Stimulated activated CD8-positive, alpha-beta memory T cell treated with anti-CD3 and anti-CD28 coated beads, Interleukin-4, amount 100 ng/mL, for 1 hour (primary cell): ENCODE results near the gene RTN4RL1.

Experiments used
- DNase-seq, 2 donors: peaks; one replicate each; pipeline ENCODE4 v3.0.0-alpha.2; 2020; ENCODE audit warnings: low read depth in 2 of 2, low spot score in 1 of 2

Gene RTN4RL1

DNA sequence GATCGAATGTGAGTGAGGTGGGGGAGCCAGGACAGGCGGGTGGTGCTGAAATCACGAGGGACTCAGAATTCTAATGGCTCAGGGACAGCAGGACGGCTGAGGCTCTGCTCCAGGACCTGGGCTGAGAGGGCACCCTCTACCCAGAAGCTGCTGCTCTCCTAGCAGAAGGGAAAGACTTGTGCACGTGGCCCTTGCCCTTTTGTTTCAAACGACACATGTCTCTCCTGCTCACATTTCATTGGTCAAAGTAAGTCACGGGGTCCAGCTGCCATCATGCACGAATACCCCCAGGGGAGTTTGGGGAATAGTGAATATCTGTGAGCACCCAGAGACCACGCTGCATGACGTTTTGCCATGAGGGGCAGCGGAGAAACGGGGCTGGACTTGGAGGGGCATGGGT lies 73.2 kb downstream of the RTN4RL1 start:
- no peak for DNase-seq

DNA sequence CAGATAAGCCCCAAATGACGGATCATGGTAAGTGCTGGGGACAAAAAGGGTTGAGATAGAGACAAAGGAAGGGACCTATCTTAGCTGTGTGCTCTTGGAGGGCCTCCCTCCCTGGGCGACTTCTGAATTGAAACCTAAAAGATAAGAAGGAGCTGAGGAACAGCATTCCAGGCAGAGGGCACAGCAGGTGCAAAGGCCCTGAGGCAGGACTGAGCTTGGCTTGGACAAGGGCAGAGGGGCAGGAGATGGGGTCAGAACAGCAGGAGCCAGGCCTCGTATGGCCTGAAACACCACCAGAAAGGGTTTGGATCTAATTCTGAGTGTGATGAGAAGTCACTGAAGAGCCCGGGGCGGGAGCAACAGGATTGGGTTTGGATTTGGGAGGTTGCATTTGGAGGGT lies 75.4 kb downstream of the RTN4RL1 start:
- DNase-seq = no peak

DNA sequence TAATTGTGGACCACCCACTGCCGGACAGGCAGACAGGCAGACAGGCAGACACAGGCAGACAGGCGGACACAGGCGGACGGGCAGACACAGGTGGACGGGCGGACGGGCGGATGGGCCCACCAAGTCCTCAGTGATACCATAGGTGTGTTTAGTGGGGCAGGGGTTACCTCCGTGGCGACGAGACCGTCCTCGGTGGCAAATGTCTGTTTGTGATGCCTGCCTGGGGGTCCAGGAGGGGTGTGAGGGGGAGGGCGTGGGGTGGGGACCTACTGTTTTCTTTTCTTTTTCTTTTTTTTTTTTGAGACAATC lies 76.7 kb downstream of the RTN4RL1 start:
- no peak for DNase-seq

DNA sequence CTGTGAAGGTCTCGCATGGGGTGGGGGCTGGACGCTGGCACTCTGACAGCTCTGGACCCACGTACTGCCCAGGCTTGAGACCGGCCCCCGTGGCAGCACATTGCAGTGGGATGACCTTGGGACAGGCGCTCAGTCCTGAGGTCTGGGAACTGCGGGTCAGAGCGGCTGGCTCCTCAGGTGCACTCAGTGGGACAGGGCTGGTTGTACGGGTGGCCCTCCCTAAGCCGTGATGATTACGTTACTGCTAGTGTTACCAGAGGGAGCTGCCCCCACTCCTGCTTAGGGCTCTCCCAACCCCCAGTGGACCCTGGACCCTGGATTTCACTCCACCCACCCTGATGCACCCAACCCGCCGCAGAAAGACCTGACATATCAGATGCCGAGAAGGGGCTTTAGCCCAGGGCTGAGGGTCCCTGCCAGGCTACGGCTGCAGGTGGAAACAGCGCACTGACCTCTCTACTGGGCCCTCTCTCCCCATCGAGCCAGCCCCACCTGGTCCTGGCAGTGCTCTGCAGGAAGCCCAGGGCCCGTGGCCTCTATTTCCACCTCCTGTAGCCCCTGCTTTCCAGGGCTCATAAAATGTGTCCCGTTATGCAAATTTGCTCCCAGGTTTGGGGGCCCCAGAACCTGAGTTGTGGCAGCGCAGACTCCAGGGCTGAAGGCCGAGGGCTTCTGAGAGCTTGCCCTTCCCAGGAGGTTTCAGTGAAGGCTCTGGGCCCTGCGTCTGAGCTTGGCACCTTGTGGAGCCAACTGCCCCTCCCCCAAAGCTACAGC lies 77.2 kb downstream of the RTN4RL1 start:
- DNase-seq = no peak

DNA sequence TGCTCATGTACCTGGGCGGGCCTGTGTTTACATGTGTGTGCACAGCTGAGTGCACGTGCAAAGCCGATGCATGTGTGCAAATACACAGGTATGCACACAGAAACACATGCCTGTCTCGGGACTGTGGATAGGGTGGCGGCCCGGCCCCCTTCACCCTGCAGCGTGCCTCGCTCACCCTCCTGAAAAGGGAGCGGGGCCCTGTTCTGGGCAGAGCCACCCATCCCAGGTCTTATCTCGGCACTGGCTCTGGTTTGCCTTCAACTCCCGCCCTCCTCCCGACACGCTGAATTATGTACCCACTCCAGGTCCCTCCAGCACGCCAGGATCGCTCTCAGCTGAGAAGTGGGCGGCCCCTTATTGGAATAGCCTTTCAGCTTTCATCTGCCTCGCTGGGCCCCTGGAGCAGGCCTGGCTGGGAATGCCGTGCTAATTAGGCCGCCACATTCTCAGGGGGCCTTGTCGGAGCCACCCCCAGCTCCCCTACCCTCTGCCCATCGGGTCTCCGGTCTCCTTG lies 77.8 kb downstream of the RTN4RL1 start:
- no peak for DNase-seq

DNA sequence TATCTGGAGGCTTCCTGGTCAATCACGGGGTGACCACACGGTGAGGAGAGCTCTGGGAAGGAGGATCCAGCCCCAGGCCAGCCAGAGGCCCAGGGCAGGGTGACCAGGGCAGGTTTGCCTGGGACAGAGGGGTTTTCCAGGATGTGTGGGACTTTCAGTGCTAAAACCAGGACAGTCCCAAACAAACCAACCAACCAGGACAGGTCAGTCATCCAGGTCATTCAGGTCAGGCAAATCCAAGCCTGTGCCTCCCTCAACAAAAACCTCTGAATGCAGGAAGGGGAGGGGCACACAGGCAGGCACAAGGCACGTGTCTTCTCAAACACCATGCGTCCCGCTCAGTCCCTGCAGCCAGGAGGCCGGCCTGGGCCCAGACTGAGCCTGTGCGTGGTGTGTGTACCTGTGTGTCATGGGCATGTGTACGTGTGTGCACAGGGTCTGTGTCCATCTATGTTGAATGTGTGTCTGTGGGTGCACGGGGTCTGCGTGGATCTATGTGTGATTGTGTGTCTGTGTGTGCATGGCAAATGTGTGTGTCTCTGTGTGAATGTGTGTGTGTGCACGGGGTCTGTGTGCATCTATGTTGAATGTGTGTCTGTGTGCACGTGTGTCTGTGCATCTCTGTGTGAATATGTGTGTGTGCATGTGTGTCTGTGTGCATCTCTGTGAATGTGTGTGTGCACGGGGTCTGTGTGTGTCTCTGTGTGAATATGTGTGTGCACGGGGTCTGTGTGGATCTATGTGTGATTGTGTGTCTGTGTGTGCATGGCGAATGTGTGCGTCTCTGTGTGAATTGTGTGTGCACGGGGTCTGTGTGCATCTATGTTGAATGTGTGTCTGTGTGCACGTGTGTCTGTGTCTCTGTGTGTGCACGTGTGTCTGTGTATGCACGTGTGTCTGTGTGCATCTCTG lies 78.9 kb downstream of the RTN4RL1 start:
- DNase-seq = no peak

DNA sequence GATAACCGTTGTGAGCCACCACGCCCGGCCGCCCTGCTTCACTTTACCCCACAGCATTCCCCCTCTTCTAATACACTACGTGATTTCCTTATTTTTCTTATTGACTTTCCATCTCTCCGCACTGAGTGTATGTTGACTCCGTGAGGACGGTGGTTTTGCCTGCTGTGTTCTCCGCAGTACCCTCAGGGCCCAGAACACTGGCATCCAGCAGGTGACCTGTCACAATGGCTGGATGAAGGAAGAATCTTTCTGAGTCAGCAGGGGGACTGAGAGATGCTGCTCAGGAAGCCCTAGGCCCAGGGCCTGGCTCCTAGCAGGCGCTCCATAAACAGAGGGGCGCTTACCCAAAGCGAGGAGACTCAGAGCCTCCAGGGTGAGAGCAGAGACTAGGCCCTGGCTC lies 79.5 kb downstream of the RTN4RL1 start:
- DNase-seq = no peak

DNA sequence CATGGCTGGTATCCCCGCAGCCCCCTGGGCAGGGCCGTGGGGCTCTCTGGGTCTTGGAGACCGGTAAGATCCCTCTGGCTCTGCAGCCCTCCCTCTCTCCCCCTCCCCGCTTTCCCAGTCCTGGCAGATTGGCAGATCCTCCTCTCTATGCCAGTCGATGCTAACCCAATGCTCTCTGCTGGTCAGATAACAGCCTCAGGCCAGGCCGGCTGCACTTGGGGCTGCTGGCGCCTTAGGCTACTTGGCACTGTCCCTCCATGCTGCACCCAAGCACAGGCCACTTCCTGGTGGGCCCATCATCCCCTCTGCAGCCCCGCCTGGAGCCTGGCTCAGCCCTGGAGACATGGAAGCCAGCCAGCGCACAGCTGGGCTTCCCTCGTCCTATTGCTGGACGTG lies 81.7 kb downstream of the RTN4RL1 start:
- no peak for DNase-seq

DNA sequence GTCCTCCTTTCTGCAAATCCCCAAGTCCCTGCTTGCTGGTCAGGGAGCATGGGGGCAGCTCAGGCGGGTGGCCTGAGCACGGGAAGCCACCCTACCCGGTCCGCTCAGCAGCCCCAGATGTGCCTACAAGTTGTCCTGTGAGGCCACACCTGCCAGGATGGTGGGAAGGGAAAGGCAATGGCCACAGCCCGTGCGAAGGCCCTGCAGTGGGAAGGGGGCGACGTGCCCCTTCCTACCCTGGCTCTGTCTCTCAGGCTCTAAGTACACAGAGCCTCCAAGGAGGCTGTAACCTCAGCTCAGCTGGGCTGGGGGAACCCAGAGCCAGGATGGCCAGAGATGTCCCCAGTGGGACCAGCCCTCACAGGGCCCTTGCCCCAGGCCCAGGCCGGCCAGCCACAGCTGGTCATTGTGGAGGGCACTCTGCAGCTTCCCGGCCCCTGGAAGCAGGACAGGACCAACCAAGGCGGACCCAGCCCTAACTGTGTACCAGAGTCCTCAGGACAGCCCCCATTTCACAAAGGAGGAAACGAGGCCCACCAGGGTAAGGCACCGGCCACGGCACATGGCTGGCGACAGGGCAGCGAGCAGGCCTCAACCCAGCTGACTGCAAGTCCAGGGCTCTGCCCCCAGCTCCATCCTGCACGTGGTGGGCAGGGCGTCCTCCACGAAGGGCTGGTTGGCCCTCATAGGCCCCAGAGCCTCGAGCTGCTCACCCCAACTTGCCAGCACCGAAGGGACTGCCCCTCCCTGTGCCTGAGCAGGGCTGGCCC lies 82.3 kb downstream of the RTN4RL1 start:
- no peak for DNase-seq

DNA sequence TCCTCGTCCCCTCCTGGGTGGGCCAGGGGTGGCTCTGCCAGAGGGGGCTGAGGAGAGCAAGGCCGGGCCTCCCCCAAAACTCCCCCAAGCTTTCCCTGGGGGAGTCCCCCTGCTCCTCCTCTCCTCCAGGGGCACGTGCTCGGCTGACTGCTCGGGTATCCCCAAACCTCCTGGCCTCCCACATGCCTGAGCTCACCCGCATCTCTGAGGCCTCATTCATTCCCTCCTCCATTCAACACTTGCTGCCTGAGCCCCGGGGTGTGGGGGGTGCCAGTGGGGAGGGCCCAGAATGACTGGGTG lies 83.1 kb downstream of the RTN4RL1 start:
- no peak for DNase-seq

DNA sequence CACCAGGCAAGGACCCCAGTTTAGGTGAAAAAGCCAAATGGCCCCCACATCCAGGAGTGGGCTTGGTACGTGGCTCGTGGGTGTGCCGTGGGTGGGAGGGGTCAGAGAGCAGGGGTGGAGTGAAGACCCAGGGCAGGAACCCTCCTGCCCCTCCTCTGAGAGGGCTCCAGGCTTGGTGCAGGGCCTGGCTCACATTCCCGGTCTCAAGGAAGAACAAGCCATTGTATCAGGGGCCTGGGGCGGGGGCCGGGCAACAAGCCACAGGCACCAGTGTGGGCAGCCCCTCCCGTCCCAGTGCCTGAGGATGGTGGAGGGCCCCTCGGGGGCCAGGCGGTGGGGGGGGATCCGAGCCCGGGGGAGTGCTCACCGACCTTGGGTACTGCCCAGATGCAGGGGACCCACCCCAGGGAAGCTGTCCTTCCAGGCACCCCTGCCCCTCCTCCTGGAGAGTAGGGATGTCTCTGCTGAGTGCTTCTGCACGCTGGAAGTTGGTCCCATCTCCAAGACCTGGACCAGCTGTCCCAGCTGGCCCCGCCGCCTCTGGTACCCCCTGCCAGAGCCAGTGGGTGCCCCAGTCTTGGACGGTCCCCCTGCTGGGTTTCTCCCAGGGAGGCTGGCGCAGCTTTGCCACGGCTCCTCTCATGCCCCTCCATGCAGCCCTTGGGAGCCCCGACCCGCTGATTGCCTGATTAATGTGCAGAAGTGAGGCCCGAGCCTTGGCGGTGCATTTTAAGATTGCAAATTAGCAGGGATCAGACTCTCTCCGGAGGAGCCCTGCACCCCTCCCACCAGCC lies 83.7 kb downstream of the RTN4RL1 start:
- no peak for DNase-seq

DNA sequence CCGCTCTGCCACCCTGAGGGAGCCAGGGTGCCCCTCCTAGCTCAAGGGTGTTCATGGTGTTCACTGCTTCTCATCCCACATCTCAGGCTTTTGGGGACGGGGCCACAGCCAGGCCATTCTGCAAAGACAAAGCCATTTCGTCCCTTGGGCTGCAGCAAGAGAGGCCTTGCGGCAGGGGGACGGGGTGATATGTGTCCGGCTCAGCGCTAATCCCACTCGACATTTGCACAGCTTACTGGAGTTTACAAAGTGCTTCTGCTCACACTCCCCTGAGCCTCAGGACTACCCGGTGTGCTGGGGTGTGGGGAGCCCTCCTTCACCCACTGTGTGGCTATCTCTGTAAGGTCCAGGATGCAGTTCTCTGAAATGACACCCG lies 84.3 kb downstream of the RTN4RL1 start:
- DNase-seq = no peak

DNA sequence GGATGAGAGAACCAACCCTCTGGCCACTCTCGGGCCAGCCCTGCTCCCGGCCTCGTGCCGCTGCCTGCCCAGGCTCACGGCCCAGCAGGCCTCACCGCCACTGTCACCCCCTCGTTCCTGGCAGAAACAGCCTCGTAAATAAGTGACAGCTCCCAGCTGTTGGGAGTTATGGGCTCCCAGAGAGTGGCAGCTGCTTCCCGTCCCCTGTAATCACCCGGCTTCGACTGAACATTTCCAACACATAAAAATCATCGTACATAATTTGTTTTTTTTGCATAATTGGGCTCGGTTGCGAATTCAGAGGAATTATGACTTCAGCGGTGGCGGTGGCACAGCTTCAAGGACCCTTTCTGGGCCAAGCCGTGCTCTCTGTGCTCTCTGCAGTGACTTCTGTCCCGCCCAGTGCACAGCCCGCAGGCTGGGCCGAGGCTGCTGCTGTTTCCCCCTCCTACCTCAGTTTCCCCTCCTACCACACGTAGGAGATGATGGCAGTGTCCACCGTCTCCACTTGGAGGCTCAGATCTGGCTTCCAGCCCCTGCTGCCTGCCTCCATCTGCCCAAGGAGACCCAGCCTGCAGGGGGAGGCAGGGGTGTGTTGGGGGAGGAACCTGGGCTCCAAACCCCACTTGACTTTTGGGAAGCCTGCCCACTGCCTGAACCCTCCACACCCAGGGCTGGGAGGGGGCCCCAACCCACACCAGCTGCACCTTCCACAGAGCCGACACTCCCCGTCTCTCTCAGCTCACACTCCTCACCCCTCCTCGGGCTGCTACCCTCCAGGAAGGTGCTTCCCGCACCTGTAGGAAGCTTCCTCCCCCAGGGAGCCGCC lies 84.9 kb downstream of the RTN4RL1 start:
- no peak for DNase-seq

DNA sequence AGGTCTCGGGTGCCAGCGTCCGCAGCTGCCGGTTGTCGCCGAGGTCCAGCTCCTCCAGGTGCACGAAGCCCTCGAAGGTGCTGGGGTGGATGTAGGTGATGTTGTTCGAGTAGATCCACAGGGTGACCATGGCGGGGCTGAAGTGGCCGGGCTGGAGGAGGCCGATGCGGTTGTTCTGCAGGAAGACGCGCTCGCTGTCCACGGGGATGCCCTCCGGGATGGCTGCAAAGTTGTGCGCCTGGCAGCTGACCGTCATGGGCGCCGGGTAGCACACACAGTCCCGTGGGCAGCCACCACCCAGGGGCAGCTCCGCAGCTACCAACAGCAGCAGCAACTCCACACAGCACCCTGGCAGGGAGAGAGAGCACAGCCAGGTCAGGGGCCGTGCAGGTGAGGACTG lies 87.7 kb downstream of the RTN4RL1 start:
- DNase-seq = no peak

DNA sequence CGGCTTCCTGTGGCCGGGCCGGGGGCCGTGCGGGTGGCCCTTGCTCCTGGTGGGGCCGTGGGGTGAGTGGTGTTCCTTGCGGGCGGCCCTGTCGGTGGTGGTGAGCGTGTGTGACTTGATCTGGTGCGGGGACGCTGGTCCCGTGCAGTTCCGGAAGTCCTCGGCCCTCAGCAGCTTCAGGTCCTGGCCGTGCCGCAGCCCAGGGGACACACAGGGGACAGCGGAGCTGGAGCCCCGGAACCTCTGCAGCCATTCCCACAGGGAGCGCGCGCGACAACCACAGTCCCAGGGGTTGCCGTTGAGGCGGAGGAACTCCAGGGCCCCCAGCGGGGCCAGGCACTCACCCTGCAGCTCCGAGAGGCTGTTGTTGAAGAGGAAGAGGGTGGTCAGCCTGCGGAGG lies 88.4 kb downstream of the RTN4RL1 start:
- no peak for DNase-seq

DNA sequence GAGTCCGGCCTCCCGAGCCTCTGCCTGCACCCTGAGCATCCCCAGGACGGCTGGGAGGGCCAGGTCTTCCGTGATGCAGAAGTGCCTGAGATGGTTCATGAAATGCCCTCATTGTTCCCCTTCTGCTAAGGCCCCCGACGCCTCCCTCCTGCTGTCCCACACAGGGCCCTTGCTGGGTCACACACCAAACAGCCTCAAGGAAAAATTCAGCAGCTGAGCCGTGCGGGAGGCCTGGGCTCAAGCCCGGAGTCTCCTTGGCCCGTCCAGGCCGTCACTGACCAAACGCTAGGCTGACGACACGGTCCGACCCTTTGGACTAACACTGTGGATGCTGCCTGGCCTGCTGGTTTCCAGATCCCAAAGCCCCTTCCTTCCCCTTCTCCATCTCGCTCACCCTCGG lies 90.2 kb downstream of the RTN4RL1 start:
- no peak for DNase-seq

DNA sequence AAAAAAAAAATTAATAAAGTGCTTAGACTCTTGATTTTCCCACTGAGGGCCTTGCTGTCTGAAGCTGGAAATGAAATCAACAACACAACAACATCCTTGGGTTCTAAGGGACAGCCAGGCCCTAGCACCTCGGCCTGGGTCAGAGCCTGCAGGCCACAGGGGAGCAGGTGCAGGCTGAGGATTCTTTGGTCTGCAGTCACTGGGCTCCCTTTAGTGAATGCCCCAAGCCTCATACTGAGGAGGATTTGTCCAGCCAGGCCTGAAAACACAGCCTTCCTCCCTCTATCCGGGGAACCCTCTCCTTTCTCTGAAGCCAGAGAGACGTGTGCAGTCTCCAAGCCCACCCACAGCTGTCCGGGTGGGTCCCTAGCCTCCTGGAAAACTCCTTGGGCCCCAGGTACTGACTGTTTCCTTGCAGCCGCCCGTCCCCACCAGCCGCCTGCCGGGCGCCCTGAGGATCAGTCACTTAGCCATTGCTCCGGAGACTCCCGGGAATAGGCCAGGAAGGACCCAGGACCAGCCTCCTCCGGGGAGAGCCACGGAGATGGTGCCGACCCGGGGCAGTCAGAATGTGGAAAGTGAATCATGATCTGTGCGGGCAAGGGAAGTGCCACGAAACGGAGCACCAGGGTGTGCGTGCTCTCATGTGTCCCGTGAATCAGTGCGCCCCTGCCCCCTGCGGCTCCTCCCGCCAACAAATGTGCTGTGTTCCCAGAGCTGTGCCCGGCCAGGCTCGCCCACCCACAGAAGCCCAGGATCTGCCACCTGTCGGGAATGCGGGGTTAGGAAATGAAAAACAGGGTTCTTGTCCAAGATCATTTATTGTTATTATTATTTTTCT lies 91.0 kb downstream of the RTN4RL1 start:
- DNase-seq = no peak

DNA sequence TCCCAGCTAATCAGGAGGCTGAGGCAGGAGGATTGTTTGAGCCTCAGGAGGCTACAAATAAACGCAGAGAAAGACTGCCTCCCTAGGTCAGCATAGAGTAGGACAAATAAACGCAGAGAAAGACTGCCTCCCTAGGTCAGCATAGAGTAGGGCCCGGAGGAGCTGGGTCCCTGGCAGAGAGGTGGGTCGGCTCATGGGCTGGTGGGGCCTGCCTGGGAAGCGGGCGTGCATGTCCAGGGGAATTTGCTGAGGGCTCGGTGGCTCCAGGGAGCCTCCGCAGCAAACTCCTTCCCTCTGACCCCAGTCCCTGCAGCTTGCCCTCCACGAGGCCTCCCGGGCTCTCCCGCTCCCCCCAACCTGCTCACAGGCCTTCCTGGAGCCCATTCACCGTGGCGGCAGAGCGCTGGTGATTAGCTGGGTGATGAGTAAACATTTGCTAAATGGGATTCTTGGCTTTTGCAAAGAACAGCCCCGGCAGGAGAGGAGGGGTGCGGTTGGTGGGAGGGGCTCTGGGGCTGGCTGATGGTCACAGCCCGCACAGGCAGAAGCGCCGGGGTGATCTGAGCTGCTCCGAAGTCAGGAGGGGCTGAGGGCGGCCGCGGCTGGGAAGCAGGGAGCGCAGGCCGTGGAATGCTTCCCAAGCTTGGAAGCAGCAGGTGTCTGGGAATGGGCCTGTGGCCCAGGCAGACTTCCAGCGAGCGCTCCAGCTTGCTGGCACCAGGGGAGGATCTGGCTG lies 93.1 kb downstream of the RTN4RL1 start:
- no peak for DNase-seq

DNA sequence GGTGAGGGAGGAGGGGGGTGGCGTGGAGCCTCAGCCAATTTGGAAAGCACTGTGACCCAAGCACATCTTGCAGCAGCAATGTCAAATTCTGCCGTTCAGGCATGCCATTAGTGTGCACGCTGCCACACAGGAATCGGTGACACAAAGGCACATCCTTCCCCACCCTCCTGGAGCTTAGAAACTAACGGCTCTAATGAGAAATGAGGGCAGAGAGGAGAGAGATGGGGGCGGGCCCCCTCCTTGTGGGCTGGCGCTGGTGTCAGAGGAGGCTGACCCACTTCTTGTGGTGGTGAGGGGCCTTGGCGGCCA lies 94.8 kb downstream of the RTN4RL1 start:
- no peak for DNase-seq
